Fibroblast of lung (primary cell): Measurements from ENCODE around the gene TP53I11. TPM values are rescaled to one million over a fixed set of nuclear protein-coding genes. Genes with fewer than 3 reads are reported as not detected.

Source experiments
- DNase-seq, 2 donors: peaks; one replicate each; pipeline versions ENCODE4 v3.0.0 to v3.0.0-alpha.2; 2010; ENCODE audit warnings: low read depth in 2 of 2
- H2AFZ ChIP-seq: 2 replicates; pipeline ENCODE4 v1.5.1; 2012; ENCODE audit warnings: low read length, control low read depth, inconsistent platforms
- H3K27ac ChIP-seq: 2 replicates; pipeline ENCODE4 v1.5.1; 2011; ENCODE audit warnings: low read length, control low read depth; ENCODE audit not compliant: insufficient read depth
- H3K27me3 ChIP-seq: 2 replicates; pipeline ENCODE4 v1.5.1; 2011; ENCODE audit warnings: mild to moderate bottlenecking, low read length; ENCODE audit not compliant: control insufficient read depth, insufficient read depth
- H3K36me3 ChIP-seq: 2 replicates; pipeline ENCODE4 v1.5.1; 2011; ENCODE audit warnings: low read length; ENCODE audit not compliant: control insufficient read depth, insufficient read depth
- H3K4me1 ChIP-seq: 2 replicates; pipeline ENCODE4 v1.5.1; 2011; ENCODE audit warnings: low read length; ENCODE audit not compliant: control insufficient read depth, insufficient read depth; ENCODE audit errors: extremely low read depth
- H3K4me2 ChIP-seq: 2 replicates; pipeline ENCODE4 v1.5.1; 2011; ENCODE audit warnings: low read length, control low read depth; ENCODE audit not compliant: insufficient read depth; ENCODE audit errors: extremely low read depth
- H3K4me3 ChIP-seq, 4 experiments: fragments of 200-600 bp in 1 of 4; sonication (generic) in 1 of 4; replicated peaks in 1 of 4; 2 replicates each; pipeline ENCODE4 v1.5.1; 2011 to 2016; ENCODE audit warnings: low read length in 4 of 4, low read depth in 3 of 4, mild to moderate bottlenecking in 3 of 4, control low read depth in 2 of 4, inconsistent platforms in 1 of 4, mixed read lengths in 1 of 4; ENCODE audit not compliant: insufficient read depth in 1 of 4; ENCODE audit errors: control extremely low read depth in 1 of 4
- H3K79me2 ChIP-seq: 2 replicates; pipeline ENCODE4 v1.5.1; 2012; ENCODE audit warnings: mild to moderate bottlenecking, low read length, inconsistent platforms; ENCODE audit not compliant: control insufficient read depth, insufficient read depth
- H3K9ac ChIP-seq: 2 replicates; pipeline ENCODE4 v1.5.1; 2011; ENCODE audit warnings: mild to moderate bottlenecking, low read length, control low read depth; ENCODE audit not compliant: insufficient read depth
- H3K9me3 ChIP-seq: 2 replicates; pipeline ENCODE4 v1.5.1; 2012; ENCODE audit warnings: low read depth, low read length; ENCODE audit not compliant: control insufficient read depth, insufficient read depth
- H4K20me1 ChIP-seq: 2 replicates; pipeline ENCODE4 v1.5.1; 2011; ENCODE audit warnings: low read length; ENCODE audit not compliant: control insufficient read depth, insufficient read depth; ENCODE audit errors: extremely low read depth
- CTCF ChIP-seq, 2 donors: IDR thresholded peaks in 1 of 2; conservative IDR thresholded peaks in 1 of 2; 1 replicate in 1 of 2; 2 replicates in 1 of 2; pipeline ENCODE4 v1.5.1; 2011 to 2012; ENCODE audit warnings: low read length in 2 of 2, control low read depth in 1 of 2, inconsistent platforms in 1 of 2, low read depth in 1 of 2, mild to moderate bottlenecking in 1 of 2
- EZH2 ChIP-seq: IDR thresholded peaks from 2 replicates; pipeline ENCODE4 v1.5.1; 2012; ENCODE audit warnings: low read length, control low read depth, mild to moderate bottlenecking; ENCODE audit errors: missing control alignments
- polyA plus RNA-seq, 2 donors: library from polyadenylated mRNA; depleted of rRNA in 1 of 2; stranded (reverse) in 1 of 2; unstranded in 1 of 2; fragments of >200 nt; gene quantifications; 2 replicates each; pipeline ENCODE4 v1.2.1, GENCODE V29; 2011 to 2012; ENCODE audit warnings: missing spikeins in 1 of 2
- total RNA-seq: library from RNA; depleted of rRNA; stranded (reverse); fragments of >200 nt; gene quantifications from 2 replicates; pipeline ENCODE4 v1.2.1, GENCODE V29; 2014

TP53I11 gene
- total and polyA plus RNA-seq, 2 donors (not counting 1 experiment from before 2014, with no cell fraction given) = 53.2 to 54.0 TPM

DNA sequence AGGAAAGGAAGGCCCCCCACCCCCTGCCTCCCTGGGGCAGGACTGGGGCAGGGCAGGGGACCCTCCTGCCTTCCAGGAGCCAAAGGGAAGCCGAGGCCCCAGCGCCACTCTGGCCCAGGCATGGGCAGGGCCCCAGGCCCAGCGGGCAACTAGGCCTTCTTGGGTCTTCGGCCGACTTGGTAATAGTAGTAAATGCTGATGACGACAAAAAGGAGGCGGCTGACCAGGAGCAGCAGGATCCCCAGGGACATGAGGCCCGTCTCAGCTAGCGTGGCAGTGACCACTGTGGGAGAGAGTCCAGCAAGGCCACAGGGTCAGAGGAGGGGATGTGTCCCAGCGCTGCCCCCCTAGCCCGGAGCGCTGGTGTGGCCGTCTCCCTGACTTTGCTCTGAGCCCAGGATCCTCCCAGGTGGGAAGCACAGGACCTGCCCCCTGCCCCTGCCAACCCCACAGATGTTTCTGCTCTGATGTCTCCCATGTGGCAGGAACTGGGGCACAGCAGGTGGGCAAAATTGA is 15.9 kb downstream of the TP53I11 start:
- TF ChIP-seq EZH2 = no peak
- no peak for TF ChIP-seq CTCF (conservative IDR thresholded peaks at IDR 0.05 in 1 of 2, IDR thresholded peaks at IDR 0.05 in 1 of 2; ENCODE audit: low read depth in 1 of 2, low read length in 2 of 2)
- Histone ChIP-seq H3K4me2 (no peak overlapping the region), H4K20me1 (no peaks in the 10 kb centered on the region), H3K36me3 (peaks cover 12% of the 10 kb centered on the region), H3K4me1 (peaks cover 2% of the 10 kb centered on the region), H3K27me3 (no peaks in the 10 kb centered on the region), H3K27ac (no peak overlapping the region), H3K9ac (no peak overlapping the region), H3K4me3 (no peak overlapping the region), H3K79me2 (peaks cover 4% of the 10 kb centered on the region), H3K9me3 (no peaks in the 10 kb centered on the region), H2AFZ (no peak overlapping the region)
- DNase-seq = no peak

GRCh38 chr11:44934110-44934509 is 16.6 kb downstream of the TP53I11 start:
- TF ChIP-seq EZH2 (no peak), CTCF (conservative IDR thresholded peaks at IDR 0.05 in 1 of 2, IDR thresholded peaks at IDR 0.05 in 1 of 2; ENCODE audit: low read depth in 1 of 2, low read length in 2 of 2) (no peak)
- H3K4me2 ChIP-seq = no peak overlapping the region
- no peak overlapping the region for H3K27ac ChIP-seq

DNA sequence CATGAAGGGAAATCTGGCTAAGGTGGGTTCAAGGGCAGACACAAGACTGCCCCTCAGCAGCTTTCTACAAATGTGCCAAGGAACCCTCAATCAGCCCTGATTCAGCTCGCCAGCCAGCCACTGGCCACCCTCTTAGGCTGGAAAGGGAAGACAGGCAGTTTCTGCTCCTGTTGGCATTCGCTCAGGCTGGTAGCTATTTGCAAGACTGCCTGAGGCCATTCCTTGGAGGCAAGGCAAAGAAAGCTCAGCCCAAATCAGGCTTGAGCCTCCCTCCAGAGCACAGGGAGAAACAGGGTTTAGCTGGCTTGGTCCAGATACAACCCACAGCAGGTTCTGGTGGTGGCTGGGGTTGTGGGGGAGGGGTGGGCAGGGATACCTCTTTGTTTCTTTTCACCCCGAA is 19.2 kb downstream of the TP53I11 start:
- Histone ChIP-seq H3K9me3 (no peaks in the 10 kb centered on the region), H3K79me2 (no peaks in the 10 kb centered on the region), H3K4me1 (no peaks in the 10 kb centered on the region), H3K4me2 (no peak overlapping the region), H4K20me1 (no peaks in the 10 kb centered on the region), H3K27me3 (no peaks in the 10 kb centered on the region), H3K9ac (no peak overlapping the region), H3K4me3 (no peak overlapping the region), H3K27ac (no peak overlapping the region), H2AFZ (no peak overlapping the region), H3K36me3 (peaks cover 10% of the 10 kb centered on the region)
- TF ChIP-seq CTCF (conservative IDR thresholded peaks at IDR 0.05 in 1 of 2, IDR thresholded peaks at IDR 0.05 in 1 of 2; ENCODE audit: low read depth in 1 of 2, low read length in 2 of 2) (no peak), EZH2 (no peak)
- DNase-seq = no peak

More at GRCh38 chr11:44934110-44934509, 16.6 kb downstream of the TP53I11 start:
- H3K9ac ChIP-seq = no peak overlapping the region
- no peak for DNase-seq
- no peak overlapping the region for H3K4me3 ChIP-seq
- H3K4me1 ChIP-seq = peaks cover 2% of the 10 kb centered on the region
- H3K27me3 ChIP-seq = no peaks in the 10 kb centered on the region
- H3K9me3 ChIP-seq = no peaks in the 10 kb centered on the region
- H3K79me2 ChIP-seq = peaks cover 2% of the 10 kb centered on the region
- no peak overlapping the region for H2AFZ ChIP-seq
- H4K20me1 ChIP-seq = no peaks in the 10 kb centered on the region
- H3K36me3 ChIP-seq = peaks cover 12% of the 10 kb centered on the region
